ENCODE measurements around the gene SLC4A7.

SLC4A7 gene

GRCh38 chr3:27507515-27508266 lies 23.5 kb upstream of the SLC4A7 start:
- no peak for TF ChIP-seq GABPA (IDR thresholded peaks at IDR 0.05; ENCODE audit: low read depth)
- TF ChIP-seq, protein P1, sequence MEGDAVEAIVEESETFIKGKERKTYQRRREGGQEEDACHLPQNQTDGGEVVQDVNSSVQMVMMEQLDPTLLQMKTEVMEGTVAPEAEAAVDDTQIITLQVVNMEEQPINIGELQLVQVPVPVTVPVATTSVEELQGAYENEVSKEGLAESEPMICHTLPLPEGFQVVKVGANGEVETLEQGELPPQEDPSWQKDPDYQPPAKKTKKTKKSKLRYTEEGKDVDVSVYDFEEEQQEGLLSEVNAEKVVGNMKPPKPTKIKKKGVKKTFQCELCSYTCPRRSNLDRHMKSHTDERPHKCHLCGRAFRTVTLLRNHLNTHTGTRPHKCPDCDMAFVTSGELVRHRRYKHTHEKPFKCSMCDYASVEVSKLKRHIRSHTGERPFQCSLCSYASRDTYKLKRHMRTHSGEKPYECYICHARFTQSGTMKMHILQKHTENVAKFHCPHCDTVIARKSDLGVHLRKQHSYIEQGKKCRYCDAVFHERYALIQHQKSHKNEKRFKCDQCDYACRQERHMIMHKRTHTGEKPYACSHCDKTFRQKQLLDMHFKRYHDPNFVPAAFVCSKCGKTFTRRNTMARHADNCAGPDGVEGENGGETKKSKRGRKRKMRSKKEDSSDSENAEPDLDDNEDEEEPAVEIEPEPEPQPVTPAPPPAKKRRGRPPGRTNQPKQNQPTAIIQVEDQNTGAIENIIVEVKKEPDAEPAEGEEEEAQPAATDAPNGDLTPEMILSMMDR (IDR thresholded peaks at IDR 0.05; ENCODE audit: insufficient read depth, low read length), result no peak
- TF ChIP-seq SPI1 (IDR thresholded peaks at IDR 0.05; ENCODE audit: borderline replicate concordance, low read depth), result no peak
- TF ChIP-seq REST (IDR thresholded peaks at IDR 0.05; ENCODE audit: insufficient replicate concordance, low read depth), result no peak
- no peak for TF ChIP-seq POLR2AphosphoS5 (IDR thresholded peaks at IDR 0.05; ENCODE audit: low read depth)
- no peaks in the 10 kb centered on the region for H3K27me3 ChIP-seq (ENCODE audit: insufficient read depth, poor library complexity, severe bottlenecking)
- DNase-seq (ENCODE audit: low read depth in 1 of 2, low spot score in 1 of 2), result no peak
- no peak overlapping the region for H3K4me3 ChIP-seq (replicated peaks; ENCODE audit: insufficient read depth, low read length)
- H3K27ac ChIP-seq (replicated peaks), result no peak overlapping the region

- Histone ChIP-seq H3K27ac (replicated peaks) (no peak overlapping the region), H3K4me3 (replicated peaks; ENCODE audit: insufficient read depth, low read length) (no peak overlapping the region), H3K27me3 (ENCODE audit: insufficient read depth, poor library complexity, severe bottlenecking) (no peaks in the 10 kb centered on the region)
- DNase-seq (ENCODE audit: low read depth in 1 of 2, low spot score in 1 of 2), result no peak
- TF ChIP-seq POLR2AphosphoS5 (IDR thresholded peaks at IDR 0.05; ENCODE audit: low read depth), result no peak
Observed at GRCh38 chr3:27507111-27507510, 22.9 kb upstream of the SLC4A7 start.

DNA sequence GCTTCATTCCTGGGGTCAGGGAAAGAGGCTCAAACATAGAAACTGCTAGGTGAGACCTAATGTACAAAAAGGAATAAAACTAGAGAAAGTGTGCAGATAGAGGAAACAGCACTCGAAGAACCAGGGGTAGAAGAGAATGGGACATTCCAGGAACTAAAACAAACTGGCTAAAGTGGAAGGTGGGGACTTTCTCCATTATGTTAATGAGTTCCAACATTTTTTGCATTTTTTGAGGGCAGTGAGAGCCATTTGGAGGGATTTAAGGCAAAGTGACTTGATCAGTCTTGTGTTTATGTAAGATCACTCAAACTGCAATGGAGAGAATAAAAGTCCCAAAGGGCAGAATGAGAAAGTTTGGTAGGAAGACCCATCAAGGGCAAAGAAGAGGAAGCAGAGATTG lies 20.6 kb upstream of the SLC4A7 start:
- H3K27me3 ChIP-seq (ENCODE audit: insufficient read depth, poor library complexity, severe bottlenecking), result no peaks in the 10 kb centered on the region
- no peak for DNase-seq (ENCODE audit: low read depth in 1 of 2, low spot score in 1 of 2)
- TF ChIP-seq GABPA (IDR thresholded peaks at IDR 0.05; ENCODE audit: low read depth) (no peak), SPI1 (IDR thresholded peaks at IDR 0.05; ENCODE audit: borderline replicate concordance, low read depth) (no peak)
- TF ChIP-seq, protein P1 (IDR thresholded peaks at IDR 0.05; ENCODE audit: insufficient read depth, low read length), result no peak
- H3K4me3 ChIP-seq (replicated peaks; ENCODE audit: insufficient read depth, low read length), result no peak overlapping the region
- no peak overlapping the region for H3K27ac ChIP-seq (replicated peaks)

DNA sequence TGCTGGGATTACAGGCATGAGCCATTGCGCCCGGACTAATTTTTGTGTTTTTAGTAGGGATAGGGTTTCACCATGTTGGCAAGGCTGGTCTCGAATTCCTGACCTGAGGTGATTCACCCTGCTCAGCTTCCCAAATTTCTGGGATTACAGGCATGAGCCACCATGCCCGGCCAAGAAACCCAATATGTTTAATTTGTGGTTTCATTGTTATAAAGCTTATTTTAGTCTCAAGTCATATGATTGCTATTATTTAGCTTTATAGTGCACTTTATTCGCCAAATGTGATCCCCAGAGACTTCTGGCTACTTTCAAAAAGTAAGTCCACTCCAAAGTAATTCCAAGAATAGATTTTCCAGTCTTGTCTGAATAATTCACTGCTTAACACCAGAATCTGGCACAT lies 19.3 kb upstream of the SLC4A7 start:
- Histone ChIP-seq H3K27ac (replicated peaks) (no peak overlapping the region), H3K27me3 (ENCODE audit: insufficient read depth, poor library complexity, severe bottlenecking) (no peaks in the 10 kb centered on the region), H3K4me3 (replicated peaks; ENCODE audit: insufficient read depth, low read length) (no peak overlapping the region)
- no peak for DNase-seq (ENCODE audit: low read depth in 1 of 2, low spot score in 1 of 2)
- no peak for TF ChIP-seq REST (IDR thresholded peaks at IDR 0.05; ENCODE audit: insufficient replicate concordance, low read depth)
- TF ChIP-seq, protein P1 (IDR thresholded peaks at IDR 0.05; ENCODE audit: insufficient read depth, low read length), result no peak
- TF ChIP-seq SPI1 (IDR thresholded peaks at IDR 0.05; ENCODE audit: borderline replicate concordance, low read depth), result no peak
- no peak for TF ChIP-seq GABPA (IDR thresholded peaks at IDR 0.05; ENCODE audit: low read depth)
- TF ChIP-seq POLR2AphosphoS5 (IDR thresholded peaks at IDR 0.05; ENCODE audit: low read depth), result no peak

Measured in HL-60 (cell line).